ENCODE measurements around the gene GOLGA8J.
"Not testable (repeated sequence)": the region's sequence is repeated elsewhere in the genome, so short reads cannot be mapped to it uniquely, and the experiment has no call there.

GOLGA8J gene

GRCh38 chr15:30056166-30056565, 26.6 kb upstream of the GOLGA8J start:
- Mint-ChIP-seq H3K27me3 (peaks cover 35 to 56% of the 10 kb centered on the region in 2 donors), H3K9me3 (peaks cover 0 to 2% of the 10 kb centered on the region in 2 donors), H3K4me3 (no peak overlapping the region), H3K36me3 (ENCODE audit: insufficient read depth) (no peaks in the 10 kb centered on the region), H3K4me1 (ENCODE audit: low read depth in 2 of 2) (no peaks in the 10 kb centered on the region), H3K27ac (no peak overlapping the region)
- no peak for ATAC-seq (replicated peaks)
- DNase-seq = no peak

- Mint-ChIP-seq H3K4me3 (no peak overlapping the region), H3K4me1 (ENCODE audit: low read depth in 2 of 2) (no peaks in the 10 kb centered on the region), H3K27ac (no peak overlapping the region), H3K36me3 (ENCODE audit: insufficient read depth) (no peaks in the 10 kb centered on the region), H3K9me3 (peaks cover 0 to 2% of the 10 kb centered on the region in 2 donors), H3K27me3 (peaks cover 13 to 37% of the 10 kb centered on the region in 2 donors)
- no peak for DNase-seq
- ATAC-seq (replicated peaks) = no peak
Measured at GRCh38 chr15:30059771-30060170, 23.0 kb upstream of the GOLGA8J start.

- H3K4me3 Mint-ChIP-seq = no peak overlapping the region
- H3K4me1 Mint-ChIP-seq (ENCODE audit: low read depth in 2 of 2) = no peaks in the 10 kb centered on the region
- no peaks in the 10 kb centered on the region for H3K36me3 Mint-ChIP-seq (ENCODE audit: insufficient read depth)
- H3K27me3 Mint-ChIP-seq = peaks cover 13 to 33% of the 10 kb centered on the region in 2 donors
- no peak for DNase-seq
- H3K27ac Mint-ChIP-seq = no peak overlapping the region
- ATAC-seq (replicated peaks) = no peak
- H3K9me3 Mint-ChIP-seq = no peaks in the 10 kb centered on the region
Measured at GRCh38 chr15:30062881-30063280, 19.9 kb upstream of the GOLGA8J start.

- H3K27me3 Mint-ChIP-seq = peaks cover 16 to 31% of the 10 kb centered on the region in 2 donors
- no peaks in the 10 kb centered on the region for H3K9me3 Mint-ChIP-seq
- no peak overlapping the region for H3K27ac Mint-ChIP-seq
- H3K4me3 Mint-ChIP-seq = no peak overlapping the region
- DNase-seq (no peak), ATAC-seq (replicated peaks) (no peak)
- H3K4me1 Mint-ChIP-seq (ENCODE audit: low read depth in 2 of 2) = no peaks in the 10 kb centered on the region
- no peaks in the 10 kb centered on the region for H3K36me3 Mint-ChIP-seq (ENCODE audit: insufficient read depth)
Measured at GRCh38 chr15:30063835-30064546, 18.8 kb upstream of the GOLGA8J start.

GRCh38 chr15:30065025-30065801, 17.5 kb upstream of the GOLGA8J start:
- no peak overlapping the region for H3K27ac Mint-ChIP-seq
- ATAC-seq (replicated peaks) = no peak

GRCh38 chr15:30068326-30068725, 14.4 kb upstream of the GOLGA8J start:
- no peak overlapping the region for H3K4me3 Mint-ChIP-seq
- H3K27me3 Mint-ChIP-seq = peaks cover 7 to 25% of the 10 kb centered on the region in 2 donors
- H3K9me3 Mint-ChIP-seq = no peaks in the 10 kb centered on the region

More at GRCh38 chr15:30065025-30065801, 17.5 kb upstream of the GOLGA8J start:
- Mint-ChIP-seq H3K36me3 (ENCODE audit: insufficient read depth) (no peaks in the 10 kb centered on the region), H3K9me3 (no peaks in the 10 kb centered on the region), H3K27me3 (peaks cover 15 to 26% of the 10 kb centered on the region in 2 donors), H3K4me3 (no peak overlapping the region), H3K4me1 (ENCODE audit: low read depth in 2 of 2) (no peaks in the 10 kb centered on the region)
- DNase-seq = no peak

GRCh38 chr15:30072630-30073029, 10.1 kb upstream of the GOLGA8J start:
- Mint-ChIP-seq H3K4me1 (ENCODE audit: low read depth in 2 of 2) (peaks cover 0 to 3% of the 10 kb centered on the region in 2 donors), H3K36me3 (ENCODE audit: insufficient read depth) (no peaks in the 10 kb centered on the region), H3K4me3 (no peak overlapping the region), H3K9me3 (no peaks in the 10 kb centered on the region), H3K27ac (no peak overlapping the region), H3K27me3 (peaks cover 17 to 43% of the 10 kb centered on the region in 2 donors)
- DNase-seq (no peak), ATAC-seq (replicated peaks) (no peak)

More at GRCh38 chr15:30068326-30068725, 14.4 kb upstream of the GOLGA8J start:
- DNase-seq (no peak), ATAC-seq (replicated peaks) (no peak)
- no peaks in the 10 kb centered on the region for H3K36me3 Mint-ChIP-seq (ENCODE audit: insufficient read depth)
- H3K27ac Mint-ChIP-seq = no peak overlapping the region
- no peaks in the 10 kb centered on the region for H3K4me1 Mint-ChIP-seq (ENCODE audit: low read depth in 2 of 2)

- Mint-ChIP-seq H3K36me3 (ENCODE audit: insufficient read depth) (no peaks in the 10 kb centered on the region), H3K27ac (no peak overlapping the region), H3K4me1 (ENCODE audit: low read depth in 2 of 2) (peaks cover 0 to 3% of the 10 kb centered on the region in 2 donors), H3K27me3 (peaks cover 11 to 33% of the 10 kb centered on the region in 2 donors), H3K9me3 (no peaks in the 10 kb centered on the region), H3K4me3 (no peak overlapping the region)
- DNase-seq = no peak
- no peak for ATAC-seq (replicated peaks)
Measured at GRCh38 chr15:30073915-30074314, 8.8 kb upstream of the GOLGA8J start.

GRCh38 chr15:30080816-30081215, 1.9 kb upstream of the GOLGA8J start:
- ATAC-seq (replicated peaks); DNase-seq; H3K27ac Mint-ChIP-seq; H3K9me3 Mint-ChIP-seq; H3K4me1 Mint-ChIP-seq (ENCODE audit: low read depth in 2 of 2); H3K36me3 Mint-ChIP-seq (ENCODE audit: insufficient read depth); H3K4me3 Mint-ChIP-seq: not testable (repeated sequence)
- peaks cover 5 to 15% of the 10 kb centered on the region in 2 donors for H3K27me3 Mint-ChIP-seq

GRCh38 chr15:30097827-30098226, 15.1 kb downstream of the GOLGA8J start:
- H3K4me1 Mint-ChIP-seq (ENCODE audit: low read depth in 2 of 2); H3K9me3 Mint-ChIP-seq; H3K4me3 Mint-ChIP-seq; H3K27ac Mint-ChIP-seq; DNase-seq; H3K27me3 Mint-ChIP-seq; H3K36me3 Mint-ChIP-seq (ENCODE audit: insufficient read depth): not testable (repeated sequence)
- ATAC-seq (replicated peaks) = peak; percentile 73

- not testable (repeated sequence) for H3K9me3 Mint-ChIP-seq; H3K36me3 Mint-ChIP-seq (ENCODE audit: insufficient read depth); H3K4me1 Mint-ChIP-seq (ENCODE audit: low read depth in 2 of 2); H3K27ac Mint-ChIP-seq; ATAC-seq (replicated peaks); H3K4me3 Mint-ChIP-seq; DNase-seq; H3K27me3 Mint-ChIP-seq
Measured at GRCh38 chr15:30102890-30103289, 20.1 kb downstream of the GOLGA8J start.

- H3K27me3 Mint-ChIP-seq; DNase-seq; H3K27ac Mint-ChIP-seq; H3K36me3 Mint-ChIP-seq (ENCODE audit: insufficient read depth); H3K4me3 Mint-ChIP-seq; H3K9me3 Mint-ChIP-seq; H3K4me1 Mint-ChIP-seq (ENCODE audit: low read depth in 2 of 2): not testable (repeated sequence)
- ATAC-seq (replicated peaks) = peak; percentile 47
Measured at GRCh38 chr15:30103941-30104507, 21.3 kb downstream of the GOLGA8J start.

GRCh38 chr15:30110591-30110990, 27.8 kb downstream of the GOLGA8J start:
- H3K9me3 Mint-ChIP-seq; DNase-seq; H3K4me3 Mint-ChIP-seq; H3K4me1 Mint-ChIP-seq (ENCODE audit: low read depth in 2 of 2); ATAC-seq (replicated peaks); H3K27ac Mint-ChIP-seq; H3K36me3 Mint-ChIP-seq (ENCODE audit: insufficient read depth); H3K27me3 Mint-ChIP-seq: not testable (repeated sequence)

- DNase-seq; H3K4me3 Mint-ChIP-seq; H3K27ac Mint-ChIP-seq; H3K4me1 Mint-ChIP-seq (ENCODE audit: low read depth in 2 of 2); H3K27me3 Mint-ChIP-seq; H3K9me3 Mint-ChIP-seq; H3K36me3 Mint-ChIP-seq (ENCODE audit: insufficient read depth); ATAC-seq (replicated peaks): not testable (repeated sequence)
Measured at GRCh38 chr15:30130066-30130465, 47.3 kb downstream of the GOLGA8J start.

Measured in effector memory CD8-positive, alpha-beta T cell (primary cell).